Stomach (tissue), 9 donors: ENCODE data around the gene DESI1. TPM values are rescaled to one million over a fixed set of nuclear protein-coding genes. Genes with fewer than 3 reads are reported as not detected.

Experiments
- DNase-seq, 2 donors: peaks; one replicate each; pipeline versions ENCODE4 v3.0.0 to v3.0.0-alpha.2; 2013 to 2019
- H3K27ac ChIP-seq, 5 donors: fragments of 200-600 bp in 4 of 5; sonication (generic) in 4 of 5; one replicate each; pipeline ENCODE4 v1.5.1; 2013 to 2019; ENCODE audit warnings: mild to moderate bottlenecking in 1 of 5, moderate library complexity in 1 of 5
- H3K27me3 ChIP-seq, 3 donors: fragments of 200-600 bp; sonication (generic); one replicate each; pipeline ENCODE4 v1.5.1; 2017 to 2019; ENCODE audit warnings: mixed run types in 1 of 3
- H3K36me3 ChIP-seq, 4 donors: fragments of 200-600 bp; sonication (generic); 1 replicate in 3 of 4; 2 replicates in 1 of 4; pipeline ENCODE4 v1.5.1; 2016 to 2019
- H3K4me1 ChIP-seq, 4 donors: fragments of 200-600 bp; sonication (generic); one replicate each; pipeline ENCODE4 v1.5.1; 2016 to 2019
- H3K4me3 ChIP-seq, 4 donors: fragments of 200-600 bp; sonication (generic) in 3 of 4; one replicate each; pipeline ENCODE4 v1.5.1; 2016 to 2019; ENCODE audit warnings: mild to moderate bottlenecking in 1 of 4
- H3K9me3 ChIP-seq, 4 donors: fragments of 200-600 bp; sonication (generic); one replicate each; pipeline ENCODE4 v1.5.1; 2016 to 2019
- EP300 ChIP-seq: sonication (generic); formaldehyde crosslinking; IDR thresholded peaks from one replicate; pipeline ENCODE4 v1.6.1; 2017; ENCODE audit warnings: antibody characterized with exemption
- POLR2A ChIP-seq, 4 donors: fragments of 450-650 bp; IDR thresholded peaks; one replicate each; pipeline ENCODE4 v1.6.1; 2016; ENCODE audit warnings: antibody characterized with exemption in 4 of 4, control low read depth in 2 of 4, mild to moderate bottlenecking in 1 of 4, moderate library complexity in 1 of 4
- POLR2AphosphoS5 ChIP-seq, 3 donors: sonication (generic); formaldehyde crosslinking; IDR thresholded peaks; one replicate each; pipeline ENCODE4 v1.6.1; 2016; ENCODE audit warnings: antibody characterized with exemption in 3 of 3
- WGBS, 5 donors: extraction: QIAGEN DNeasy Blood & Tissue Kit in 3 of 5; methylation state at CpG; one replicate each; pipeline versions ENCODE4 v1.1.5 to v1.1.7; 2013 to 2018; 5-methylcytosine and 5-hydroxymethylcytosine counted together
- intact Hi-C: fragments of 100-400 bp; cut with DNase I; formaldehyde crosslinking; loops from one replicate; pipeline ENCODE4 v1.15.1; 2023; ENCODE audit warnings: low total_unique reads
- polyA plus RNA-seq, 3 donors: library from polyadenylated mRNA; stranded (reverse); fragments of 200-250 nt; gene quantifications; one replicate each; pipeline ENCODE4 v1.2.3, GENCODE V29; 2013
- total RNA-seq, 5 donors: library from RNA; depleted of rRNA; stranded (reverse); fragments of >200 nt; gene quantifications; one replicate each; pipeline versions ENCODE4 v1.1.0 to v1.2.3, GENCODE V29; 2014 to 2016
- TF ChIP-seq, protein P1 (sequence below), 7 experiments: fragments of 450-650 bp in 4 of 7; fragments of 200-600 bp in 3 of 7; sonication (generic) in 3 of 7; IDR thresholded peaks; one replicate each; pipeline ENCODE4 v1.5.1; 2016 to 2019; ENCODE audit warnings: antibody characterized with exemption in 7 of 7, control low read depth in 2 of 7, mild to moderate bottlenecking in 1 of 7
- donor health status: healthy with polysubstance abuse.
- donor health status: Bipolar disorder and iron deficiency.
- donor health status: healthy.

Gene DESI1
- total and polyA plus RNA-seq, 8 donors = 10.4 to 39.7 (median 15.8) TPM

DNA sequence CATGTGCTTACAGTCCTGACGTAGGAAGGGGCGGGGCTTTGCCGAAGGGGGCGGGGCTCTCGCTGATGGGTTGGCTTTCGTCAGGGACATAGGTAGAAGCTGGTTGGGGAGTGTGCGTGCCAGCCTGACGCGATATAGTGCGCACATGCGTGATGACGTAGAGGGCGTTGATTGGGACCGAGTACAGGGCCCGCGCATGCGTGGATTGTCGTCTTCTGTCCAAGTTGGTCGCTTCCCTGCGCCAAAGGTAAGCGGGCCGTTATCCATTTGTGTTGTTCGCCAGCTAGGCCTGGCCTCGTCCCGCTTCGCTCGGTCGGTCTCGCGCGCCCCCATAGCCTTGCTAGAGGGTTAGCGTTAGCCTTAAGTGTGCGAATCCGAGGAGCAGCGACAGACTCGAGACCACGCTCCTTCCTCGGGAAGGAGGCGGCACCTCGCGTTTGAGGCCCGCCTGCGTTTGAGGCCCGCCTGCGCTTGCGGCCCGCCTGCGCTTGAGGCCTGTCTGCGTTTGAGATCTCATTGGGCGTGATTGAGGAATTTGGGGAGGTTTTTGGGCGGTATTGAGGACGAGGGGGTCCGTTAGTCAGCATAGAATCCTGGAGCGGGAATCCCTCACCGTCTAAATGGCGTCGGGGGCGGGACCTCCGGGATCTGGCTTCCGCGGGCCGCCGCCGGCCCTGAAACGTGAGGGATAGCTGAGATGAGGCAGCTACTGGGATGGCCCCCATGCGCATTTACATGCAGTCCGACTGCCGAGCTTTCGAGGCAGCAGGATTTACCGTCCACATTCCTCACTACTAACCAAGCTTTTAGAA is 462 bp upstream of the DESI1 start, which contains the start of gene XRCC6:
Gene XRCC6, plus strand, starts transcription at position 197 of the 812 bp plus-strand sequence. CDS start 710 bp downstream, outside the sequence.
- TF ChIP-seq EP300 (peak; percentile 55), POLR2A (IDR thresholded peaks at IDR 0.05) (peak in 2 of 4 donors; percentile 58 to 93), POLR2AphosphoS5 (IDR thresholded peaks at IDR 0.05) (peak; percentile 88 to 94 (median 93))
- TF ChIP-seq, protein P1, sequence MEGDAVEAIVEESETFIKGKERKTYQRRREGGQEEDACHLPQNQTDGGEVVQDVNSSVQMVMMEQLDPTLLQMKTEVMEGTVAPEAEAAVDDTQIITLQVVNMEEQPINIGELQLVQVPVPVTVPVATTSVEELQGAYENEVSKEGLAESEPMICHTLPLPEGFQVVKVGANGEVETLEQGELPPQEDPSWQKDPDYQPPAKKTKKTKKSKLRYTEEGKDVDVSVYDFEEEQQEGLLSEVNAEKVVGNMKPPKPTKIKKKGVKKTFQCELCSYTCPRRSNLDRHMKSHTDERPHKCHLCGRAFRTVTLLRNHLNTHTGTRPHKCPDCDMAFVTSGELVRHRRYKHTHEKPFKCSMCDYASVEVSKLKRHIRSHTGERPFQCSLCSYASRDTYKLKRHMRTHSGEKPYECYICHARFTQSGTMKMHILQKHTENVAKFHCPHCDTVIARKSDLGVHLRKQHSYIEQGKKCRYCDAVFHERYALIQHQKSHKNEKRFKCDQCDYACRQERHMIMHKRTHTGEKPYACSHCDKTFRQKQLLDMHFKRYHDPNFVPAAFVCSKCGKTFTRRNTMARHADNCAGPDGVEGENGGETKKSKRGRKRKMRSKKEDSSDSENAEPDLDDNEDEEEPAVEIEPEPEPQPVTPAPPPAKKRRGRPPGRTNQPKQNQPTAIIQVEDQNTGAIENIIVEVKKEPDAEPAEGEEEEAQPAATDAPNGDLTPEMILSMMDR (IDR thresholded peaks at IDR 0.05) = no peak
- H3K4me1 ChIP-seq = peaks cover 21 to 68% (median 48%) of the 10 kb centered on the region in 4 donors
- WGBS, 5 donors = 0 to 1% (median 0%) methylated on average over 43 to 70 of the region's 70 CpGs
- H3K9me3 ChIP-seq = no peaks in the 10 kb centered on the region
- peaks cover 24 to 40% (median 36%) of the 10 kb centered on the region in 4 donors for H3K36me3 ChIP-seq
- no peaks in the 10 kb centered on the region for H3K27me3 ChIP-seq
- intact Hi-C loops = no loop called here
- H3K27ac ChIP-seq = peak within 1 kb of the TSS; percentile 93 to 99 (median 97)
- peak; percentile 100 for DNase-seq
- H3K4me3 ChIP-seq = peak within 1 kb of the TSS; percentile 80 to 98 (median 91)

GRCh38 chr22:41619979-41620588 is 759 bp downstream of the DESI1 start:
- Histone ChIP-seq H3K9me3 (no peaks in the 10 kb centered on the region), H3K4me1 (peaks cover 21 to 64% (median 48%) of the 10 kb centered on the region in 4 donors), H3K36me3 (peaks cover 12 to 28% (median 24%) of the 10 kb centered on the region in 4 donors), H3K27ac (peak overlapping the region; percentile 93 to 99 (median 97)), H3K4me3 (peak overlapping the region; percentile 80 to 98 (median 91)), H3K27me3 (no peaks in the 10 kb centered on the region)
- intact Hi-C loops = no loop called here
- DNase-seq = peak; percentile 51 to 71
- TF ChIP-seq EP300 (no peak), POLR2AphosphoS5 (IDR thresholded peaks at IDR 0.05) (no peak), POLR2A (IDR thresholded peaks at IDR 0.05) (no peak)
- TF ChIP-seq, protein P1 (IDR thresholded peaks at IDR 0.05) = no peak
- 1 to 4% (median 2%) methylated on average over 19 to 24 of the region's 24 CpGs for WGBS, 5 donors

GRCh38 chr22:41613456-41613855 is 7.4 kb downstream of the DESI1 start:
- intact Hi-C loops = no loop called here

More at GRCh38 chr22:41613456-41613855, 7.4 kb downstream of the DESI1 start:
- Histone ChIP-seq H3K27me3 (no peaks in the 10 kb centered on the region), H3K4me3 (no peak overlapping the region), H3K4me1 (peaks cover 0 to 23% (median 12%) of the 10 kb centered on the region in 4 donors), H3K27ac (no peak overlapping the region), H3K9me3 (no peaks in the 10 kb centered on the region), H3K36me3 (peaks cover 0 to 20% (median 3%) of the 10 kb centered on the region in 4 donors)
- TF ChIP-seq POLR2AphosphoS5 (IDR thresholded peaks at IDR 0.05) (no peak), EP300 (no peak), POLR2A (IDR thresholded peaks at IDR 0.05) (no peak)
- TF ChIP-seq, protein P1 (IDR thresholded peaks at IDR 0.05) = no peak
- DNase-seq = no peak
- WGBS, 5 donors = 86 to 97% (median 95%) methylated on average over 2 of the region's 2 CpGs
